Measurements from ENCODE around the gene HOXC5.
"Not testable (repeated sequence)": the region's sequence is repeated elsewhere in the genome, so short reads cannot be mapped to it uniquely, and the experiment has no call there.

Gene HOXC5

DNA sequence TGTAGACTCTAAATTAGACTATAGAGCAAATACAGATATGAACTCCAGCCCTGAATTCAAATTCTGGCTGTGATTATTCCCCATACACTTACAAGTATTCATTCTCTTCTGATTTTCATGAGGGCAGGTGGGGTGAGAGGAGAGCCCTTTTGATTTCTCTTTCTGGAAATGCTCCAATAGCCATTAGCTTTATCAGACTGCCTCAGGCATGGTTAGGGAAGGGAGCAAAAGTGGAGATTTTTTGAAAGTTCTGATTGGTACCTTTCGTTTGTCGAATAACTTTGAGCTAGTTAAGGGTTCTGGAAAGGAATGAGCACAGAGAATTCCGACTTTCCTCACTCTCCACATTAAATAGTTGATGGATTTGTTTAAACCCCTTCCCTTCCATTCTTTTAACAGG, 7.8 kb downstream of the HOXC5 start:
- H3K27me3 ChIP-seq (replicated peaks), result peaks cover 72% of the 10 kb centered on the region
- H3K4me3 ChIP-seq (ENCODE audit: low read depth, low read length), result no peak overlapping the region
- no peak overlapping the region for H3K27ac ChIP-seq
- TF ChIP-seq, protein P1, sequence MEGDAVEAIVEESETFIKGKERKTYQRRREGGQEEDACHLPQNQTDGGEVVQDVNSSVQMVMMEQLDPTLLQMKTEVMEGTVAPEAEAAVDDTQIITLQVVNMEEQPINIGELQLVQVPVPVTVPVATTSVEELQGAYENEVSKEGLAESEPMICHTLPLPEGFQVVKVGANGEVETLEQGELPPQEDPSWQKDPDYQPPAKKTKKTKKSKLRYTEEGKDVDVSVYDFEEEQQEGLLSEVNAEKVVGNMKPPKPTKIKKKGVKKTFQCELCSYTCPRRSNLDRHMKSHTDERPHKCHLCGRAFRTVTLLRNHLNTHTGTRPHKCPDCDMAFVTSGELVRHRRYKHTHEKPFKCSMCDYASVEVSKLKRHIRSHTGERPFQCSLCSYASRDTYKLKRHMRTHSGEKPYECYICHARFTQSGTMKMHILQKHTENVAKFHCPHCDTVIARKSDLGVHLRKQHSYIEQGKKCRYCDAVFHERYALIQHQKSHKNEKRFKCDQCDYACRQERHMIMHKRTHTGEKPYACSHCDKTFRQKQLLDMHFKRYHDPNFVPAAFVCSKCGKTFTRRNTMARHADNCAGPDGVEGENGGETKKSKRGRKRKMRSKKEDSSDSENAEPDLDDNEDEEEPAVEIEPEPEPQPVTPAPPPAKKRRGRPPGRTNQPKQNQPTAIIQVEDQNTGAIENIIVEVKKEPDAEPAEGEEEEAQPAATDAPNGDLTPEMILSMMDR (IDR thresholded peaks at IDR 0.05; ENCODE audit: low read depth, low read length, missing control alignments), result no peak
- in situ Hi-C loops (cut with HindIII; ENCODE audit: low pct_ligation_motif_present, low sequenced_read_pairs), result no loop called here
- H3K36me3 ChIP-seq (replicated peaks), result no peaks in the 10 kb centered on the region
- no peak for DNase-seq

DNA sequence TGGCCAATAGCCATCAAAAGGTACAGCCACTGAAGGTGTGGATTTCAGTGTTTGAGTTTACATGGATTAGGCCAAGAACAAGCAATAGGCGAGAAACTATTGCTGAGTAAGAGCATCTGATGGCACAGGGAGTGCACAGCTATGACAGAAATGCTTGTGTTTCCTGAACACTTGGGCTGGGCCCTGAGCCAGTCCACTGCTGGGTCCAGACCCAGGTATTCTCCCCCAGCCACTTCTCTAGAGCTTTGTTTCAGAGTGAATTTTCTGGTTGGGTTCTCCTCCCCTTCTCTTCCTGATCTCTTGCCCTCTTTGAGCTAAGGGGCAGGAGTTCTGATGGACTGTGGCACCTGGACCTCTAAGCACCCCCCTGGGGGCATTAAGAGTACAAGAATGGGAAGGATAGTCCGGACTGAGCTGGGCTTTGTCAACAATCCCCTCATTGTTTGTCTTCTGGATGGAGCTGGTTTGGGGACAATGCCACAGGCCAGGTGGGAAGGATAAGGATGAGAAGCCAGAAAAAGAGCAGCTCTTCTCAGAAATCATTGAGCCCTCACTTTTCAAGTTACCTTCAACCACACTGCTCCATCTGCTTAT, 8.3 kb downstream of the HOXC5 start:
- in situ Hi-C loops (cut with HindIII; ENCODE audit: low pct_ligation_motif_present, low sequenced_read_pairs), result no loop called here
- Histone ChIP-seq H3K27me3 (replicated peaks) (peaks cover 73% of the 10 kb centered on the region), H3K4me3 (ENCODE audit: low read depth, low read length) (no peak overlapping the region), H3K27ac (no peak overlapping the region), H3K36me3 (replicated peaks) (no peaks in the 10 kb centered on the region)
- TF ChIP-seq, protein P1 (IDR thresholded peaks at IDR 0.05; ENCODE audit: low read depth, low read length, missing control alignments), result no peak
- no peak for DNase-seq

DNA sequence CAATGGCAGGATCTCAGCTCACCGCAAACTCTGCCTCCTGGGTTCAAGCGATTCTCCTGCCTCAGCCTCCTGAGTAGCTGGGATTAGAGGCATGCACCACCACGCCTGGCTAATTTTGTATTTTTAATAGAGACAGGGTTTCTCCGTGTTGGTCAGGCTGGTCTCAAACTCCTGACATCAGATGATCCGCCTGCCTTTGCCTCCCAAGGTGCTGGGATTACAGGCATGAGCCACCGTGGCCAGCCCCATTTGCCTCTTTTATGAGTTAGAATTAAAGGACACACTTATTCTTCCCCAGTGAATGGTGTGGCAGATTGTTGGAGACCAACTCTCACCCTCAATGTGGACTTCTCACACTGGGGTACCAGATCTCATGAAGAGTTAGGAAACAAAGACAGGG, 9.2 kb downstream of the HOXC5 start:
- DNase-seq; H3K27ac ChIP-seq; H3K4me3 ChIP-seq (ENCODE audit: low read depth, low read length); in situ Hi-C loops (cut with HindIII; ENCODE audit: low pct_ligation_motif_present, low sequenced_read_pairs); H3K36me3 ChIP-seq (replicated peaks): not testable (repeated sequence)
- H3K27me3 ChIP-seq (replicated peaks), result peaks cover 75% of the 10 kb centered on the region

DNA sequence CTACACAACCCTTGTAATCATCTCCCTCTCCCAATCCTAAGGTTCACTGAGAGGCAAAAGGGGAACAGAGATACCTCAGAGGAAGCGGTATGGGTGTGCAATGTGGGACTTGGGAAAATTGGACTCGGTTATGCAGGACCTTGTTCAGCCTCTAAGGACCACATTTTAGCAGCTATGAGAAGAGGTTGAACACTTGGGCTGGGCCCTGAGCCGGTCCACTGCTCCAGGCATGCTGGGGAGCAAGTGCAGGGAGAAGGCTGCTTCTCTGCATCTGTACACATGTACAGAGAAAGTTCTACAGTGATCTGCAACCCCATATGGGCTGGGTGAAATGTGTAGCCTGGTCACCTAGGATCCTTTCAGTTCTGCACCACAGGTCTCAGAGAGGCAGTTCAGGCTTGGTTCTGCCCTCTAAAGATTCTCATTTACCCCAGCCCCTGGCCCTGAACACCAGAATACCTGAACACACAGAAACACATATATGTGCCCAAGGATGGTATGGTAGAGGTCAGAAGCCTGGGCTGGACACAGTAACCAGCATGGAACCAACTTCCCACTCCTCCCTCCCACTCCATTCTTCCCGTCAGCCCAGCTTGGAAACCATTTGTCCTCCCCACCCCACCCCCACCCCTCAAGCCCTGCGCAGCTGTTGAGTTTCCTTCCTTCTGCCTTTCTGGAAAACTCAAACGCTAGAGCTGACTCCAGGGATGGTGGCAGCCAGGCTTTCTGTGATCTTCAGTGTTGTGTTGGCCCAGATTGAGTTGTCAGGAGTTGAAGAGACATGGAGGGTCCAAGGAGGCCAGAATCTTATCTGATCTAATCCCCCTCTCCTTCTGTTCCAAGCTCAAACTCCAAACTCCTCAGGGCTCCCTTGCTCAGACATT, 10.4 kb downstream of the HOXC5 start:
- in situ Hi-C loops (cut with HindIII; ENCODE audit: low pct_ligation_motif_present, low sequenced_read_pairs), result no loop called here
- no peak overlapping the region for H3K4me3 ChIP-seq (ENCODE audit: low read depth, low read length)
- H3K27ac ChIP-seq, result no peak overlapping the region
- peaks cover 77% of the 10 kb centered on the region for H3K27me3 ChIP-seq (replicated peaks)
- no peak for DNase-seq
- H3K36me3 ChIP-seq (replicated peaks), result no peaks in the 10 kb centered on the region
- TF ChIP-seq, protein P1 (IDR thresholded peaks at IDR 0.05; ENCODE audit: low read depth, low read length, missing control alignments), result no peak

DNA sequence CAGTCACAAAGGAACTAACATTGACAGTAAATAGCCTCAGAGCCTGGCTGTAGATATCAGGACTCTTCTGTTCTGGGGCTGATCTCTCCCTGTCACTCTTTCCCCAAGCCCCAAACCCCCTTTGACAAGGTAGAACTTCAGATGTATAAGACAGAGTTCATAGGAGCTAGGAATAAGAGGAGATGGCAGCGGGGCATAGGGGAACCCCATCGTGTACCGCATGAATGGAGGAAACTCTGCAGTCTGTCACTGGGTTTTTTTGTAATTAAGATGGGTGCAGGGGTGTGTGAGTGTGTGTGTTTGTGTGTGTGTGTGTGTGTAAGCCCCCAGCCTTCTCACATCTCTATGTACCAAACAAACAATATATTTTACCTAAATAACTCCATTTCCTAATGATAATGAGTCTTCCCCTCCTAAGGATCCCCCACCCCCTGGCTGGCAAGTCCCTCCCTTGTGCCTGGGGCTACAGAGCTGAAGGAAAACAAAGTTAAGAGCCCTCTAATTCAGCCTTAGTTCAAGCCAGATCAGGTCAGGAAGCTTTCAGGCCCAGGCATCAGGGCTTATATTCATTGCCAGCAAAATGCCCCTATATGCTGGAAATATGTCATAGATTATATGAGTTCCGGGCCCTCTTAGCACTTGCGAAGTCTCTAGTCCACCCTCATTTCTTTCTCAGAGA, 11.7 kb downstream of the HOXC5 start:
- in situ Hi-C loops (cut with HindIII; ENCODE audit: low pct_ligation_motif_present, low sequenced_read_pairs), result no loop called here
- Histone ChIP-seq H3K27me3 (replicated peaks) (peaks cover 75% of the 10 kb centered on the region), H3K4me3 (ENCODE audit: low read depth, low read length) (no peak overlapping the region), H3K36me3 (replicated peaks) (no peaks in the 10 kb centered on the region), H3K27ac (no peak overlapping the region)
- no peak for DNase-seq
- TF ChIP-seq, protein P1 (IDR thresholded peaks at IDR 0.05; ENCODE audit: low read depth, low read length, missing control alignments), result no peak

DNA sequence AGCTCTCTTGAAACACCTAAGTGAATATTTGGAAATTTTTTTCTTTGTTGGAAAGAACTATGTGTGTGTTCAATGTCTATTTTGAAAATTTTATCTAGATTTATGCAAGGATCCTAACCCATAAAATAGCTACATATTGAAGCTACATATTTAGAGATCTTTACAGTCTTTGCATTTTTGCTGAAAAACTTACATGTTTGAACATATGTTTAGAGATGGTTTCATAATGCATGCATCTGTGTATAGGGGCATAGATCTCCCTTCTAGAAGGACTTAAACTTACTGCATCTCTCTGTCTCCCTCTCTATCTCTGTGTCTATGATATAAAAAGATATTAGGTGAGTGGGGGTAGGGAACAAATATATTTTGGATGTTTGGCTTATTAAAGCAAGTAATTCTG, 12.6 kb downstream of the HOXC5 start:
- no peak for DNase-seq
- Histone ChIP-seq H3K36me3 (replicated peaks) (no peaks in the 10 kb centered on the region), H3K4me3 (ENCODE audit: low read depth, low read length) (no peak overlapping the region), H3K27ac (no peak overlapping the region), H3K27me3 (replicated peaks) (peaks cover 75% of the 10 kb centered on the region)
- in situ Hi-C loops (cut with HindIII; ENCODE audit: low pct_ligation_motif_present, low sequenced_read_pairs), result no loop called here
- TF ChIP-seq, protein P1 (IDR thresholded peaks at IDR 0.05; ENCODE audit: low read depth, low read length, missing control alignments), result no peak
